GM19468 (cell line): ENCODE measurements around the gene FADS6.

ENCODE experiments used
- ATAC-seq: cut with Tn5 transposase; IDR thresholded peaks from one replicate; pipeline ENCODE4 v1.9.1; 2021; ENCODE audit warnings: mild to moderate bottlenecking, moderate library complexity, moderate number of reproducible peaks; ENCODE audit not compliant: unreplicated experiment; ENCODE audit errors: extremely low read depth

FADS6 gene

GRCh38 chr17:74836191-74836590, 57.2 kb downstream of the FADS6 start:
- no peak for ATAC-seq

GRCh38 chr17:74833501-74834377, 59.7 kb downstream of the FADS6 start:
- ATAC-seq, result no peak

- no peak for ATAC-seq
Measured at GRCh38 chr17:74832421-74832820, 61.0 kb downstream of the FADS6 start.

- no peak for ATAC-seq
Measured at GRCh38 chr17:74831444-74832146, 61.8 kb downstream of the FADS6 start.

GRCh38 chr17:74830861-74831260, 62.6 kb downstream of the FADS6 start:
- ATAC-seq, result no peak

GRCh38 chr17:74827800-74828199, 65.6 kb downstream of the FADS6 start:
- no peak for ATAC-seq
